ENCODE data around the gene SGMS1.

SGMS1 gene

GRCh38 chr10:50324680-50325393 is 298.9 kb downstream of the SGMS1 start:
- DNase-seq: no peak

DNA sequence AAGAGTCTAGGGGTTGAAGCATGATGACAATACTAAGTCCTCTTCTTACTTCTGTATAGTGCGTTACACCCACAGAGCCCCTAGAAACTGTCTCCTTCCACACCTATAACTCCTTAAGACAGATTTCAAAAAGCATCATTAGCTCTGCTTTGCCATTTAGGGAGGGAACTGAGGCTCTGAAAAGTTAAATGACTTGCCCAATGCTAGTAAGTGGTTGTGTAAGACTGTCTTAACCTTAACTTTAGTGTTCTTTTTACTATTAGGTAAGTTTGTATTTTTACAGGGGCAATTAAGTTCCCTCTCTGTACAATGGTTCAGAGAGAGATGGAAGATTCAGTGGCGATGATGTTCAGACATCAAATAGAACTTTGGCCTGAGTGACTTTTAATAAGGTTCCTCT is 299.7 kb downstream of the SGMS1 start:
- DNase-seq: no peak

DNA sequence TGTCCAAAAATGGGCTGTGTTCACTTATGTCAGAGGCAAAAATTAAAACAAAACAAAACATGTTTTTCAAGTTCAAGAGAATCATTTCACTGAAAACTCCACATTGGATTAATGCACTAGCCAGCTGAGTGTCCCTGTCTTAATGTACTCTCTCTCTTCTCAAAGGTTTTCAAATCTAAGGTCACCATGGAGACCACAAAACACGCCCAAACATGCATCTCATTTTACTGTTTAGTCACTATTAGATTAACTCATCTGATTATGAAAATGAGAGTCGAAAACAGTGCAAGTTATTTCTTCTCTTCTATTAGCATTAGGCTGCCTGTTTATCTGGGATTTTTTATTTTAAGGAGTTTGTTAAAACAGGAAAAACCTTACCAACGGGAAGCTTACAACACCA is 301.7 kb downstream of the SGMS1 start:
- DNase-seq: no peak

DNA sequence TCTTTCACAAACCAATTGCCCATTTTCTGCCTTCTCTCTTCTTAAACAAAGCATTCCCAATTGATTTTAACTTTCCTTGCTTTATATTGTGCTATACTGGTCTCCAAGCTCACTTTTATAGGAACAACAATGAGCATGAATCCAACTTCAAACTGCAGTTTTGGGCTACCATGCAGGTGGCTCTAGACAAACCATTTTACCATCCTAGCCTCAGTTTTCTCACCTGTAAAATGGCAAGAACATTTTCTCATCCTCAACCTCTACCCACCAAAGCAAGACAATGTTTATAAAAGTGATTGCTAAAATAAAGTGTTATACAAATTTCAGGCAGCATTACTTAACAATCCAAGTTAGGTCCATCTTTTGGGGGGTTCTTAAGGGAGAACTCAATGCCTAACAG is 305.6 kb downstream of the SGMS1 start:
- no peak for DNase-seq

GRCh38 chr10:50316695-50317648 is 306.8 kb downstream of the SGMS1 start:
- DNase-seq: no peak

GRCh38 chr10:50316174-50316573 is 307.6 kb downstream of the SGMS1 start:
- no peak for DNase-seq

DNA sequence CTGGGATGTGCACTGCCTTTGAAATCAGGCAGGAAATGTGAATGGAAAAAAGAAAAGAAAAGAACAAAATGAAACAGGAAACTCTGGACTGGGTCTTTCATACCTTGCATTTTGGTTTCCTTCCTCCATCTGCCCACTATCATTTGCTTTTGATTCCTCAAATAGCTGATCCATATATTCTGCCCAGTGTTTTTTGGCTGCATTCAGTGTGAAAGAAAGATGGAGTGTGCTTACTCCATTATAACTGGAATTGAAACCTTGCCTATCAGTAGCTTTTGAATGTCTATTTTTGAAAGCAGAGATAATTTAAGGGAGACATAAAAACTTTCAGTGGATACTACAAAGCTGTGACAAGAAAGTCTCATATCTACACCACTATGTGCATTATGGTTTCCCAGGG is 308.3 kb downstream of the SGMS1 start:
- DNase-seq: no peak

- DNase-seq: no peak
Observed at GRCh38 chr10:50314169-50315071, 309.3 kb downstream of the SGMS1 start.

- DNase-seq: no peak
Observed at GRCh38 chr10:50312464-50313437, 311.0 kb downstream of the SGMS1 start.

DNA sequence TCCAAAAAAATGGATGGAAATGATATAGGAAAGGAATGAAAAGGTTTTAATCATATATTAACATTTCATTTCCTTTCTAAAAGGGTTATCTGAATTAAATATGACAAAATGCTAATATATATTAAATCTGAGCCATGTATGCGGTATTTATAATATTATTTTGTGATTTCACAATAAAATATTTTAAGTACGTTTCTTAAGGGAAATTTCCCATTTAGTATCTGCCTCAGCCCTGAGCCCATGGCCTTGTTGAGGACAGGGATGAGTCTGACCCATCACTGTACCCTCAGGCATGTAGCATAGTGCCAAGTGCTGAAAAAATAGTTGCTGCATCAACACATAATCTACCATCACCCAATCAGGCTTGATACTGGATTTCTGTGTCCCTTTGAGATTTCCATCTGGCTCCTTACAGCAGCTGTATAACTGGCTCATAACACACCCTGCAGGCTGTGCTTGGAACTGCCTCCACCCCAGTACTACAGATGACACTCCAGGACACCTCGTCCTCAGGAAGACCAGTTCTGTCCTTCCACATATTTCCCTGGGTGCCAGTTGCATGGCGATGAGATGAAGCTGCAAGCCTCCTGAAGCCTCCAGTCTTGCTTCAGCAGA is 313.1 kb downstream of the SGMS1 start:
- DNase-seq: no peak

DNA sequence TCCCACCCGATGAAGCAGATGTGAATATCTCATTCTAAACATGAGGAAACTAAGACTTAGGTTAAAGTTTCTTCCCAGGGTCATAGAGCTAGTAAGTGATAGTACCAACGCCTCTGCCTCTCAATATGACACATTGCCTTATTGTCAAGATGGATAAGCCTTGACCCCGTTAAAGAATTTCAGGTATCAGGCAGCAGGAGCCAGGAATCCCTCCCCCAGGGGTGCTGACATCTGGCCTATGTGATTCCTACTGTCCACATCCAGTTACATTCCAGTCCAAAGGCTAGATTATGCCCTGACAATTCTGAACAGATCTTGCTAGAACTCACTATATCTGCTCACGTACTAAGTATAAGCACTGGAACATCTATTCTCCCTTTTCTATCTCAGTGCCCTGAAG is 314.4 kb downstream of the SGMS1 start:
- no peak for DNase-seq

DNA sequence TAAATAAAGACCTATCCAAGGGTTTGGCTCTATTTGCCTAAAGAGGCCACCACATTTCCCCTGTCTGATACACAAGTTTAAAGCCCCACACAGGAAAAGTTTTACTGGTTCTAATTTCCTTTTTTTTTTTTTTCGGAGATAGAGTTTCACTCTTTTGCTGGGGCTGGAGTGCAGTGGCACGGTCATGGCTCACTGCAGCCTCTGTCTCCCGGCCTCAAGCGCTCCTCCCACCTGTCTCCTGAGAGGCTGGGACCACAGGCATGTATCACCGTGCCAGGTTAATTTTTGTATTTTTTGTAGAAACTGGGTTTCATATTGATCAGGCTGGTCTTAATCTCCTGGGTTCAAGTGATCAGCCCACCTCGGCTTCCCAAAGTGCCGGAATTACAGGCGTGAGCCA is 319.1 kb downstream of the SGMS1 start:
- DNase-seq: no peak

GRCh38 chr10:50299948-50300669 is 323.6 kb downstream of the SGMS1 start:
- no peak for DNase-seq

DNA sequence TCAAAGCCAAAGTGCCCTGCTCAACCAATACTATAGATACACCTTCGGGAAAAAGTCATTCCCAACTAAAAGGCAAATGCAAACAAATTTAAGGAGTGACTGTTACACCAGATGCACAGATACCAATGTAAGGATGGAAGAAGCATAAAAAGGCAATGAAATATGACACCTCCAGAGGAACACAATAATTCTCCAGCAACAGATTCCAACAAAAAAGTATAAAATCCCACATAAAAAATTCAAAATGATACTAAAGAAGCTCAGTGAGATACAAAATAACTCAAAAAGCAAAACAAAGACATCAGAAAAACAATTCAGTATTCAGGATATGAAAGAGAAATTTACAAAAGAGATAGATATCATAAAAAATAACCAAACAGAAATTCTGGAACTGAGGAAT is 328.4 kb downstream of the SGMS1 start:
- no peak for DNase-seq

DNA sequence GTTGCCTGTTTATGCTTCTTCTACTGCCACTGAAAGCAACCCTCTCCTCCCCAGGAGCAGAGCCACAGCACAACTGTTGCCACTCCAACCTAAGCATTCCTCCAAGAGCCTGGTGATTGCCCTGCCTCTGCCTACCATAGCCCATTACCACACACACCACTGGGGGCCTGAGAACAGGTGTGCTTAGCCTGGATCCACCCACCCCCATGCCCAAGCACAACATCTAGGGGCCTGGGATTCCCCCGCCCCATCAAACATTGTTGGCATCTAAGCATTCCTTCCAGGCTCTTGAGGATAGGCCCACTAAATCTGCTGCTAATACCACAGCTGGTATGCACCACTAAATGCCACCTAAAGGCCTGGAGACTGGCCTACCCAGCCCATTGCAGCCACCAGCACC is 329.2 kb downstream of the SGMS1 start:
- DNase-seq: no peak

GRCh38 chr10:50293513-50294313 is 330.0 kb downstream of the SGMS1 start:
- DNase-seq: no peak

GRCh38 chr10:50291261-50291850 is 332.4 kb downstream of the SGMS1 start:
- no peak for DNase-seq

- DNase-seq: no peak
Observed at GRCh38 chr10:50289196-50289595, 334.6 kb downstream of the SGMS1 start.
